Astrocyte of the cerebellum (primary cell): ENCODE measurements around the gene GPS1.

Experiments
- DNase-seq: peaks from one replicate; pipeline ENCODE4 v3.0.0-alpha.2; 2011; ENCODE audit warnings: low read depth
- H3K4me3 ChIP-seq: 2 replicates; pipeline ENCODE4 v1.5.1; 2011; ENCODE audit warnings: mild to moderate bottlenecking, low read depth, low read length, moderate library complexity
- CTCF ChIP-seq: IDR thresholded peaks from 2 replicates; pipeline ENCODE4 v1.5.1; 2012; ENCODE audit warnings: low read length, low read depth, moderate library complexity, mild to moderate bottlenecking; ENCODE audit errors: missing control alignments
- in situ Hi-C: cut with HindIII; loops from 2 replicates; pipeline ENCODE4 v1.10.0; 2017; ENCODE audit warnings: low sequenced_read_pairs

The GPS1 gene

GRCh38 chr17:82070611-82071010 lies 18.9 kb downstream of the GPS1 start:
- no peak overlapping the region for H3K4me3 ChIP-seq
- TF ChIP-seq CTCF: no peak
- no peak for DNase-seq
- in situ Hi-C loops: no loop called here

- in situ Hi-C loops: no loop called here
- H3K4me3 ChIP-seq: no peak overlapping the region
- DNase-seq: no peak
- TF ChIP-seq CTCF: no peak
These were observed 21.1 kb downstream of the GPS1 start for GRCh38 chr17:82072827-82073226.

GRCh38 chr17:82073446-82073845 lies 21.7 kb downstream of the GPS1 start:
- H3K4me3 ChIP-seq: no peak overlapping the region
- in situ Hi-C loops: no loop called here
- DNase-seq: no peak
- no peak for TF ChIP-seq CTCF

- TF ChIP-seq CTCF: no peak
- in situ Hi-C loops: no loop called here
- no peak for DNase-seq
- H3K4me3 ChIP-seq: no peak overlapping the region
These were observed 24.5 kb downstream of the GPS1 start for GRCh38 chr17:82076018-82076784.

GRCh38 chr17:82076785-82077591 lies 25.3 kb downstream of the GPS1 start:
- no peak for TF ChIP-seq CTCF
- DNase-seq: no peak
- no peak overlapping the region for H3K4me3 ChIP-seq
- in situ Hi-C loops: no loop called here

GRCh38 chr17:82077617-82078358 lies 26.1 kb downstream of the GPS1 start:
- no peak for TF ChIP-seq CTCF
- no peak overlapping the region for H3K4me3 ChIP-seq
- no peak for DNase-seq
- in situ Hi-C loops: no loop called here
